GM12865 (cell line): ENCODE results near the gene RNF214.

ENCODE experiments used
- DNase-seq: peaks from one replicate; pipeline ENCODE4 v3.0.0; 2010; ENCODE audit warnings: low read depth
- H3K4me3 ChIP-seq: 2 replicates; pipeline ENCODE4 v1.5.1; 2011; ENCODE audit warnings: mild to moderate bottlenecking, low read depth, low read length, control low read depth
- TF ChIP-seq, protein P1 (sequence below): IDR thresholded peaks from 2 replicates; pipeline ENCODE4 v1.5.1; 2011; ENCODE audit warnings: low read length, control low read depth, low read depth, inconsistent platforms; ENCODE audit not compliant: insufficient read depth; ENCODE audit errors: missing control alignments

Gene RNF214

GRCh38 chr11:117281159-117281558, 48.7 kb downstream of the RNF214 start:
- no peak for DNase-seq
- TF ChIP-seq, protein P1, sequence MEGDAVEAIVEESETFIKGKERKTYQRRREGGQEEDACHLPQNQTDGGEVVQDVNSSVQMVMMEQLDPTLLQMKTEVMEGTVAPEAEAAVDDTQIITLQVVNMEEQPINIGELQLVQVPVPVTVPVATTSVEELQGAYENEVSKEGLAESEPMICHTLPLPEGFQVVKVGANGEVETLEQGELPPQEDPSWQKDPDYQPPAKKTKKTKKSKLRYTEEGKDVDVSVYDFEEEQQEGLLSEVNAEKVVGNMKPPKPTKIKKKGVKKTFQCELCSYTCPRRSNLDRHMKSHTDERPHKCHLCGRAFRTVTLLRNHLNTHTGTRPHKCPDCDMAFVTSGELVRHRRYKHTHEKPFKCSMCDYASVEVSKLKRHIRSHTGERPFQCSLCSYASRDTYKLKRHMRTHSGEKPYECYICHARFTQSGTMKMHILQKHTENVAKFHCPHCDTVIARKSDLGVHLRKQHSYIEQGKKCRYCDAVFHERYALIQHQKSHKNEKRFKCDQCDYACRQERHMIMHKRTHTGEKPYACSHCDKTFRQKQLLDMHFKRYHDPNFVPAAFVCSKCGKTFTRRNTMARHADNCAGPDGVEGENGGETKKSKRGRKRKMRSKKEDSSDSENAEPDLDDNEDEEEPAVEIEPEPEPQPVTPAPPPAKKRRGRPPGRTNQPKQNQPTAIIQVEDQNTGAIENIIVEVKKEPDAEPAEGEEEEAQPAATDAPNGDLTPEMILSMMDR = no peak
- H3K4me3 ChIP-seq = no peak overlapping the region

GRCh38 chr11:117281869-117282268, 49.4 kb downstream of the RNF214 start:
- TF ChIP-seq, protein P1 = no peak
- DNase-seq = no peak
- no peak overlapping the region for H3K4me3 ChIP-seq

GRCh38 chr11:117282956-117283355, 50.5 kb downstream of the RNF214 start:
- DNase-seq = no peak
- H3K4me3 ChIP-seq = no peak overlapping the region
- TF ChIP-seq, protein P1 = no peak

DNA sequence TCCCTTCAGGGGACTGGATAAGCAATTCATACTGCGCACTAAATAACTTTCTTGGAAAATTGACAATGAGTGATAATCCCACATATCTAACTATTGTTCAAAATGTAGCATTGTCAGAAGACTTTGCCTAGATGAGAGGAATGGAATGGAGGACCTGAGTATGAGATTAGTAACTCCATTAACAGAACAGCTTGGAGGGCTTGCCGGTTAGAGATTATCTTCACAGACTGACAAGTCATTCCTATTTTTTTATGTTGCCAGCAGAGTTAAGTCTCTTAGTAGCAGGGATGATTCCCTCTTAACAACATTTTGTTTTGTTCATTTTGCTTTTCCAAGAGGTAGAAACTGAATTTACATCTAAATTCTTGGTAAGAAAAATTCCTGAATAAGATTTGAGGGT, 51.6 kb downstream of the RNF214 start:
- no peak for DNase-seq
- no peak overlapping the region for H3K4me3 ChIP-seq
- TF ChIP-seq, protein P1 = no peak

DNA sequence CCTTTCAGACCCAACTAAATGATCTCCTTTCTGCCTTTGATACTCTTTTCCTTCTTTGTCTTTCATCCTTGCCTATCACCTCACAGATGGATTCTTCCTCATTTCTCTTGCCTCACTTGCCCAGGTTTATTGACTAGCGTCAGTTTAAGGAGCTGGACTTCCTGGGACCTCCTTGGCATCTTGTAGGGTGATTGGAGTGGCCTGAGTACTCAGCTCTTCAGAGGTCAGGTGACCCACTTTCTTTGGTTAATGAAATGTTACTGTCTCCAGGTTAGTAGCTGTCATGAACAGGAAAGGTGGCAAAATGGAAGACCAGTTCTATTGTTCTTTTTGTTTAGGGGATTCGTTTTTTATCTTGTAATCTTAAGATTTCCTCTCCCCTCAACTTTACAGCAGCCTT, 54.1 kb downstream of the RNF214 start:
- no peak for DNase-seq
- H3K4me3 ChIP-seq = no peak overlapping the region
- TF ChIP-seq, protein P1 = no peak

- TF ChIP-seq, protein P1 = no peak
- no peak overlapping the region for H3K4me3 ChIP-seq
These were observed 55.2 kb downstream of the RNF214 start for GRCh38 chr11:117287668-117288067.

DNA sequence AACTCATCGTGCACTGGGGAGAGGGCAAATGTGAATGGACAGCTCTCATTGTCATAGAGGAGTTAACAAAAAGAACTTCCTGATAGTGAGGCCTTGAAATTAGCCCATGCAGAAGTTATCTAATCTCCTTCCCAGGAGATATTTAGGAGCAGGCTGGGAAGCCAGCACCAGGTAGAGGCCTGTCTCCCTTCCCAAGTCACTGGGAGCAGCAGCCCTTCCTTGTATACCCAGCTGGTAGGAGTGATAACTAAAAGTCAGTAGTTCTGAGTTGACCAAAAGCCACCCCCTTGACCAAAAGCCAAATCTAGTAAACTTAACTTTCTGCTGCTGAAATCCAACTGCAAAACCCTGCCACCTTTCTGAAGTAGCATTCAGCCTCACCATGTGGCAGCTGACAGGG, 57.3 kb downstream of the RNF214 start:
- no peak overlapping the region for H3K4me3 ChIP-seq
- DNase-seq = no peak
- TF ChIP-seq, protein P1 = no peak

More at GRCh38 chr11:117287668-117288067, 55.2 kb downstream of the RNF214 start:
- DNase-seq = no peak
